Smooth muscle cell of the umbilical artery (primary cell): ENCODE results near the gene OXNAD1. TPM values are rescaled to one million over a fixed set of nuclear protein-coding genes. Genes with fewer than 3 reads are reported as not detected.

Experiments
- total RNA-seq: library from RNA; depleted of rRNA; stranded (reverse); fragments of >200 nt; gene quantifications from 2 replicates; pipeline ENCODE4 v1.2.3, GENCODE V29; 2014

Gene OXNAD1, protein sequence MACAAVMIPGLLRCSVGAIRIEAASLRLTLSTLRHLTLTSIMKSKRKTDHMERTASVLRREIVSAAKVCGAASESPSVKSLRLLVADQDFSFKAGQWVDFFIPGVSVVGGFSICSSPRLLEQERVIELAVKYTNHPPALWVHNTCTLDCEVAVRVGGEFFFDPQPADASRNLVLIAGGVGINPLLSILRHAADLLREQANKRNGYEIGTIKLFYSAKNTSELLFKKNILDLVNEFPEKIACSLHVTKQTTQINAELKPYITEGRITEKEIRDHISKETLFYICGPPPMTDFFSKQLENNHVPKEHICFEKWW
- total RNA-seq = 8.9 and 11.3 TPM in 2 replicates

DNA sequence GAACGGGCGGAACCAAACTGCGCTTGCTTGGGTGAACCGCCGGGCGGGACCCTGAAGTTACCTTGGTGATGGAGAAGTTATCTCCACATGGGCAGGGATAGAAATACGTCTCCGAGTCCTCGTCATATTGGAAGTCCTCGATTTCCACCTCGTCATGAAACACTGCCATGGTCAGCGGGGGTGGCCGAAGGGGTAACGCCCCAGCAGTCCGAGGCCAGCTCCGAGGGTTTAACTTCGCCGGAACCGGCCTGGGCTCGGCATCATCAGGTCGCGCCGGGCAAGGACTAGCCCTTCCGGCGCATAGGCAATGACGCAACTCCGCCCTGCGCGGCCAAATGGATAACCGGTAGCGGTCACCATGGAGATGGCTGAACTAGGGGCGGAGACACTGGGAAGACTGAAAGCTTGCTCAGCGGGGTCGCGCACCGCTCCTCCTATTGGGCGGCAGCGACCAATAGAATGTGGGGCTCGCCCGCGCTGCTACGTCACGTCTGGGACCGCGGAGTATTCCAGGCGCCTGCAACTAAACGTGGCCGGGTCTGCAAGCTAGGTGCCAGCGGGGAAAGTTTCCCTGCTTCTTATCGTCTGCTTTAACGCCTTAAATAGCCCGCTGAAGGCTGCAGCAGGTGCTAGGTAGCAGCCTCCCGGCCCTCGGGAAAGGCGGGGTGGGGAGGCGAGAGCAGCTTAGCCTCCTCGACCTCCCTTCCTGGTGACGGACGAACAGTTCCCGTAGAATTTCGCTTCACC, at the start of gene OXNAD1, which contains the start of gene DPH3:
Gene OXNAD1 (plus strand): TSS at position 505 of the 747 bp plus-strand sequence. CDS start 5,741 bp downstream, outside the sequence.
Gene DPH3 (minus strand): TSS at position 236 of the 747 bp plus-strand sequence. CDS start 67 bp downstream, at position 169.

Other genes starting within 250 kb of the OXNAD1 start
- gene GALNT15, start 90.5 kb upstream of the OXNAD1 start, total RNA-seq = 5.0 and 9.5 TPM in 2 replicates
- 32.7 and 36.2 TPM in 2 replicates for gene DPH3, start 269 bp upstream of the OXNAD1 start, total RNA-seq
- gene RFTN1, start 248.5 kb downstream of the OXNAD1 start, total RNA-seq = 53.4 and 76.3 TPM in 2 replicates